SU-DHL-6 (cell line): ENCODE data around the gene BMERB1.
"Not testable (repeated sequence)": the region's sequence is repeated elsewhere in the genome, so short reads cannot be mapped to it uniquely, and the experiment has no call there.

Source experiments
- H2AFZ ChIP-seq: fragments of 200-600 bp; sonication (generic); 2 replicates; pipeline ENCODE4 v1.6.1; 2014; ENCODE audit warnings: low read depth, mild to moderate bottlenecking, moderate library complexity, mixed read lengths, antibody characterized with exemption, low read length; ENCODE audit not compliant: severe bottlenecking
- H3F3A ChIP-seq: fragments of 200-600 bp; shearing (Covaris generic); 2 replicates; pipeline ENCODE4 v1.6.0; 2016; ENCODE audit warnings: antibody characterized with exemption, mild to moderate bottlenecking; ENCODE audit not compliant: insufficient read depth
- H3K27ac ChIP-seq: fragments of 200-600 bp; sonication (generic); 2 replicates; pipeline ENCODE4 v1.5.1; 2016; ENCODE audit warnings: low read depth, mild to moderate bottlenecking, low read length, moderate library complexity, mixed read lengths
- H3K27me3 ChIP-seq: fragments of 200-600 bp; sonication (generic), shearing (Covaris generic); 2 replicates; pipeline ENCODE4 v1.6.0; 2014; ENCODE audit warnings: mild to moderate bottlenecking, low read length
- H3K36me3 ChIP-seq: fragments of 200-600 bp; sonication (generic); 2 replicates; pipeline ENCODE4 v1.6.1; 2014; ENCODE audit warnings: mild to moderate bottlenecking, low read length, mixed read lengths
- H3K4me2 ChIP-seq: fragments of 300-600, 200-600 bp; shearing (Covaris generic), sonication (generic); 2 replicates; pipeline ENCODE4 v1.6.0; 2014; ENCODE audit warnings: low read length, low read depth, mild to moderate bottlenecking; ENCODE audit not compliant: poor library complexity, severe bottlenecking
- H3K4me3 ChIP-seq: fragments of 200-600 bp; sonication (generic); 2 replicates; pipeline ENCODE4 v1.5.1; 2014; ENCODE audit warnings: antibody characterized with exemption, low read length, mild to moderate bottlenecking, mixed read lengths; ENCODE audit not compliant: insufficient read depth, poor library complexity, severe bottlenecking
- H3K79me2 ChIP-seq: fragments of 200-600 bp; sonication (generic); 2 replicates; pipeline ENCODE4 v1.6.1; 2014; ENCODE audit warnings: mild to moderate bottlenecking, low read length, moderate library complexity; ENCODE audit not compliant: insufficient read depth
- H3K9ac ChIP-seq: fragments of 200-600 bp; sonication (generic); 2 replicates; pipeline ENCODE4 v1.7.0; 2014; ENCODE audit warnings: mild to moderate bottlenecking, low read length
- H3K9me2 ChIP-seq: fragments of 200-600 bp; sonication (generic); replicated peaks from 2 replicates; pipeline ENCODE4 v1.6.1; 2014; ENCODE audit warnings: low read length; ENCODE audit not compliant: insufficient read depth
- H3K9me3 ChIP-seq: fragments of 200-600 bp; sonication (generic); 2 replicates; pipeline ENCODE4 v1.6.1; 2014; ENCODE audit warnings: low read length, mixed read lengths; ENCODE audit not compliant: insufficient read depth
- H4K20me1 ChIP-seq: fragments of 200-600 bp; sonication (generic); 2 replicates; pipeline ENCODE4 v1.6.1; 2014; ENCODE audit warnings: low read depth, mild to moderate bottlenecking, antibody characterized with exemption, low read length, moderate library complexity, mixed read lengths
- EZH2phosphoT487 ChIP-seq: fragments of 200-600 bp; sonication (generic), shearing (Covaris generic); conservative IDR thresholded peaks from 2 replicates; pipeline ENCODE4 v1.6.1; 2018; ENCODE audit warnings: mild to moderate bottlenecking, antibody characterized with exemption, low read length, moderate library complexity, mixed read lengths
- TF ChIP-seq, protein P1 (sequence below): fragments of 200-600 bp; sonication (generic); IDR thresholded peaks from one replicate; pipeline ENCODE4 v1.5.1; 2017; ENCODE audit warnings: antibody characterized with exemption, mild to moderate bottlenecking, low read length, moderate library complexity; ENCODE audit not compliant: insufficient read depth, poor library complexity, severe bottlenecking

Gene BMERB1

DNA sequence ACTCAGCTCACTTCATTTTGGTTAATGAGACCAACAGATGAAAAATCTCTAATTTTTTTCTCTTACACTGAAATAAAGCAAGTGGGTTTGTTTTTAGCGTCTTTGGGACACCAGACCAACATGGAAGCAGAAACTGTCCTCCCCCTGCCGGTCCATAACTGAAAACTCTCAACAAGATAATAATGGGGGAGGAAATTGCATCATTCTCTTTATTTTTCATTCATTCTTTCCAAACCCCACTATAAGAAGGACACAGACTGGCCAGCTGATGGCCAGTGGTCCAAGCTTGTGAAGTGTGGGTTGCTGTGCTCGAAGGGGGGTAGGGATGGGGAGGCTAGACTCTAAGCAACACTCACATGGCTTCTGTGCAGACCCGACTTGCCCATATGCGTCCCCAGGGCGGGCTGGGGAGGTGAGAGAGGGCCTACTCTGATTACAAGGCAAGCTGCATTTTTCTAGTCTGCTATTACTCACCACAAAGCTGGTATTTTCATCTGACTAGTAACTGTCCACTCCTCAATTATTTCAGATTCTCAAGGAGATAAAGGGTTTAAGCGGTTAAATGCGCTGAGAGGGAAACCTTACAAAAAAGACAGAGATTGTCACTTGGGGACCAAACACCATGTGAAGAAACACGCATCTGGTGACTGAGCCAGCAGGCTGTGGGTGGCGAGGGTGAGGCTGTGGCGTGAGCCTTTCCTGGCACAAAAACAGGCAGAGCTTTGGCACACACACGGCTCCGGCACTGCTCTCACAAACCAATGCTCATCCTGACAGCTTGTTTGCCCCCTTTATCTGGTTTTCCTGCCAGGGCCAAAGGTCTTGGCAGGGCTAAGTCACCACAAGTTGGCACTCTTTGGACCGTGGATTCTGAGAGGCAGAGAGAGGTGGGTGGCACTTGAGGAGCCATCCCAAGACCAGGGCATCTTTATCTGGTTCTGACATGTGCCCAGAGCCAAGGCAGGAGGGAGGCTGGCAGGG lies 170.4 kb downstream of the BMERB1 start:
- H3K36me3 ChIP-seq: peaks cover 18% of the 10 kb centered on the region

DNA sequence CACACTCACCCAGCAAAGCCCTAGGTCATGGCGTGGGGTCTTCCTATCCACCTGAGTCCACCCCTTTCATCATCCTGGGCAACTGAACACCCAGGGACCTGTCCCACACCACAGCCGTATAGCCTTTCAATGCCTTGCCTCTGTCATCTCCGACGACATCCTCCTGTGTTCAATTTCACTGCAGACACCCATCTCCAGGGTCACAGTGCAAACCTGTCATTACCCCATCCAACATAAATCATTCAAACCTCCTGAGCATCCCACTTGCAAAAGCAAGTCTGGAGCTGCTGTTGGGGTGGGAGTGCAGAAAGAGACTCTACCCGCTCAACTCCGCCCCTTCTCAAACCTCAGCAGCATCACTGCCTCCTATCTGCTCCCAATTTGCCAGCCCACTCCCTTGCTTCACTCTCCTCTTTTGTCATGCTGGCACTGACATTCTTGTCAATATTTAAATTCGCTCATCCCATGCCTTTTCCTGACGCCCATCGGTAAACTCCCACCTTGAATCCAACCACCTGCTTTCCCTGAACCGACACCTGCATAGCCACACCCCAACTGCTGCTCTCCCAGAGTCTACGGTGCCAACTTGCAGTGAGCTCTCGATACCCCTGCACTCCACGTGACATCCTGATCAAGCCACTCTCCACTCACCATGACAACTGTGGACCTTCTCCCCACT lies 171.6 kb downstream of the BMERB1 start:
- H3K36me3 ChIP-seq: peaks cover 22% of the 10 kb centered on the region
- no peak overlapping the region for H3K4me2 ChIP-seq
- H3F3A ChIP-seq: no peaks in the 10 kb centered on the region
- no peak overlapping the region for H3K27ac ChIP-seq
- no peaks in the 10 kb centered on the region for H3K9me2 ChIP-seq
- no peaks in the 10 kb centered on the region for H4K20me1 ChIP-seq
- no peaks in the 10 kb centered on the region for H3K79me2 ChIP-seq
- no peak overlapping the region for H2AFZ ChIP-seq
- no peak overlapping the region for H3K4me3 ChIP-seq
- no peaks in the 10 kb centered on the region for H3K27me3 ChIP-seq
- H3K9ac ChIP-seq: no peak overlapping the region
- H3K9me3 ChIP-seq: no peaks in the 10 kb centered on the region
- TF ChIP-seq, protein P1, sequence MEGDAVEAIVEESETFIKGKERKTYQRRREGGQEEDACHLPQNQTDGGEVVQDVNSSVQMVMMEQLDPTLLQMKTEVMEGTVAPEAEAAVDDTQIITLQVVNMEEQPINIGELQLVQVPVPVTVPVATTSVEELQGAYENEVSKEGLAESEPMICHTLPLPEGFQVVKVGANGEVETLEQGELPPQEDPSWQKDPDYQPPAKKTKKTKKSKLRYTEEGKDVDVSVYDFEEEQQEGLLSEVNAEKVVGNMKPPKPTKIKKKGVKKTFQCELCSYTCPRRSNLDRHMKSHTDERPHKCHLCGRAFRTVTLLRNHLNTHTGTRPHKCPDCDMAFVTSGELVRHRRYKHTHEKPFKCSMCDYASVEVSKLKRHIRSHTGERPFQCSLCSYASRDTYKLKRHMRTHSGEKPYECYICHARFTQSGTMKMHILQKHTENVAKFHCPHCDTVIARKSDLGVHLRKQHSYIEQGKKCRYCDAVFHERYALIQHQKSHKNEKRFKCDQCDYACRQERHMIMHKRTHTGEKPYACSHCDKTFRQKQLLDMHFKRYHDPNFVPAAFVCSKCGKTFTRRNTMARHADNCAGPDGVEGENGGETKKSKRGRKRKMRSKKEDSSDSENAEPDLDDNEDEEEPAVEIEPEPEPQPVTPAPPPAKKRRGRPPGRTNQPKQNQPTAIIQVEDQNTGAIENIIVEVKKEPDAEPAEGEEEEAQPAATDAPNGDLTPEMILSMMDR: no peak
- TF ChIP-seq EZH2phosphoT487: no peak

More for the DNA sequence above, 170.4 kb downstream of the BMERB1 start:
- no peaks in the 10 kb centered on the region for H3K79me2 ChIP-seq
- no peak overlapping the region for H3K4me3 ChIP-seq
- H3K9me2 ChIP-seq: no peaks in the 10 kb centered on the region
- H2AFZ ChIP-seq: no peak overlapping the region
- no peak overlapping the region for H3K9ac ChIP-seq
- no peak overlapping the region for H3K27ac ChIP-seq
- TF ChIP-seq EZH2phosphoT487: no peak
- TF ChIP-seq, protein P1: no peak
- no peaks in the 10 kb centered on the region for H4K20me1 ChIP-seq
- no peak overlapping the region for H3K4me2 ChIP-seq
- no peaks in the 10 kb centered on the region for H3F3A ChIP-seq
- H3K27me3 ChIP-seq: no peaks in the 10 kb centered on the region
- H3K9me3 ChIP-seq: no peaks in the 10 kb centered on the region

GRCh38 chr16:15606518-15607220 lies 172.3 kb downstream of the BMERB1 start:
- no peaks in the 10 kb centered on the region for H4K20me1 ChIP-seq
- no peak overlapping the region for H3K4me2 ChIP-seq
- no peak overlapping the region for H2AFZ ChIP-seq
- H3K9me3 ChIP-seq: no peaks in the 10 kb centered on the region
- TF ChIP-seq, protein P1: no peak
- TF ChIP-seq EZH2phosphoT487: no peak
- H3K27ac ChIP-seq: no peak overlapping the region
- no peaks in the 10 kb centered on the region for H3K9me2 ChIP-seq
- peaks cover 22% of the 10 kb centered on the region for H3K36me3 ChIP-seq
- no peak overlapping the region for H3K9ac ChIP-seq
- H3K4me3 ChIP-seq: no peak overlapping the region
- no peaks in the 10 kb centered on the region for H3K27me3 ChIP-seq
- H3K79me2 ChIP-seq: no peaks in the 10 kb centered on the region
- no peaks in the 10 kb centered on the region for H3F3A ChIP-seq

DNA sequence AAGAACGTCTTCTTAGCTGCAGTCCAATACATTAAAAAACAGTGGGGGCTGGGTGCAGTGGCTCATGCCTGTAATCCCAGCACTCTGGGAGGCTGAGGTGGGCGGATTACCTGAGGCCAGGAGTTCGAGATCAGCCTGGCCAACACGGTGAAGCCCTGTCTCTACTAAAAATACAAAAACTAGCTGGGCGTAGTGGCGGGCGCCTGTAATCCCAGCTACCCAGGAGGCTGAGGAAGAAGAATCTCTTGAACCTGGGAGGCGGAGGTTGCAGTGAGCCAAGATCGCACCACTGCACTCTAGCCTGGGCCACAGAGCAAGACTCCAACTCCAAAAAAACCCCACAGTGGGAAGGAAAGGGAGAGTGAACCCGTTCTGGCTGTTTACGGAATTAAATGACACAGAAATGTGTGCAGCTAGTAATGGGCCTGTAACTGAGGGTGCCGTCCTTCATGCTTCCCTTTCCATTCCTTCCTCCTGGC lies 172.9 kb downstream of the BMERB1 start:
- H4K20me1 ChIP-seq, H3K27ac ChIP-seq, H3K27me3 ChIP-seq, H3K9me3 ChIP-seq, H3K9ac ChIP-seq, H3K9me2 ChIP-seq, H3K4me2 ChIP-seq, H2AFZ ChIP-seq, H3K4me3 ChIP-seq, H3F3A ChIP-seq, H3K79me2 ChIP-seq: not testable (repeated sequence)
- peaks cover 21% of the 10 kb centered on the region for H3K36me3 ChIP-seq
